Natural killer cell (primary cell): ENCODE results near the gene KCP. TPM values are rescaled to one million over a fixed set of nuclear protein-coding genes. Genes with fewer than 3 reads are reported as not detected.

Source experiments
- ATAC-seq, 3 donors: fragments of 150-1000 bp in 2 of 3; fragments of 200-7000 bp in 1 of 3; cut with Tn5 transposase; 1 replicate in 1 of 3; 2 replicates in 2 of 3; pipeline ENCODE4 v1.10.0; 2021; ENCODE audit warnings: mild to moderate bottlenecking in 2 of 3, moderate library complexity in 2 of 3
- DNase-seq, 2 donors: peaks; one replicate each; pipeline versions ENCODE4 v3.0.0 to v3.0.0-alpha.2; 2013 to 2021; ENCODE audit warnings: mixed read lengths in 1 of 2
- H3K27ac ChIP-seq: one replicate; pipeline ENCODE4 v1.5.1; 2013; ENCODE audit warnings: mild to moderate bottlenecking, low read length
- H3K27me3 ChIP-seq: one replicate; pipeline ENCODE4 v1.6.1; 2013; ENCODE audit warnings: low read length; ENCODE audit not compliant: control insufficient read depth, insufficient read depth
- H3K36me3 ChIP-seq: one replicate; pipeline ENCODE4 v1.6.1; 2013; ENCODE audit warnings: low read length; ENCODE audit not compliant: control insufficient read depth, insufficient read depth
- H3K4me1 ChIP-seq: one replicate; pipeline ENCODE4 v1.6.1; 2013; ENCODE audit warnings: low read length; ENCODE audit not compliant: control insufficient read depth, insufficient read depth
- H3K4me3 ChIP-seq: one replicate; pipeline ENCODE4 v1.5.1; 2013; ENCODE audit warnings: low read length
- H3K9me3 ChIP-seq: one replicate; pipeline ENCODE4 v1.6.1; 2013; ENCODE audit warnings: low read length; ENCODE audit not compliant: control insufficient read depth, insufficient read depth
- H3K27ac Mint-ChIP-seq, 2 donors: one replicate each; pipeline ENCODE4 v1.8.0; 2022; ENCODE audit warnings: mild to moderate bottlenecking in 2 of 2, mixed read lengths in 2 of 2, moderate library complexity in 1 of 2
- H3K27me3 Mint-ChIP-seq, 2 donors: one replicate each; pipeline ENCODE4 v1.8.0; 2022; ENCODE audit warnings: low read depth in 2 of 2, mixed read lengths in 2 of 2
- H3K36me3 Mint-ChIP-seq: one replicate; pipeline ENCODE4 v1.8.0; 2022; ENCODE audit warnings: mixed read lengths
- H3K4me1 Mint-ChIP-seq, 2 donors: one replicate each; pipeline ENCODE4 v1.8.0; 2022; ENCODE audit warnings: mixed read lengths in 2 of 2
- H3K4me3 Mint-ChIP-seq: one replicate; pipeline ENCODE4 v1.8.0; 2022; ENCODE audit warnings: mild to moderate bottlenecking, moderate library complexity, mixed read lengths
- H3K9me3 Mint-ChIP-seq, 2 donors: one replicate each; pipeline ENCODE4 v1.8.0; 2022; ENCODE audit warnings: mixed read lengths in 2 of 2
- CTCF ChIP-seq: fragments of 200-600 bp; IDR thresholded peaks from one replicate; pipeline ENCODE4 v1.8.0; 2022; ENCODE audit warnings: antibody characterized with exemption
- WGBS: methylation state at CpG from one replicate; pipeline ENCODE4 v1.1.7; 2013; ENCODE audit warnings: missing lambda C conversion rate; ENCODE audit not compliant: insufficient coverage; 5-methylcytosine and 5-hydroxymethylcytosine counted together
- intact Hi-C: fragments of 100-400 bp; cut with micrococcal nuclease; formaldehyde crosslinking; loops from one replicate; pipeline ENCODE4 v1.14.2; 2022
- total RNA-seq, 4 donors: library from RNA; stranded (reverse); fragments of 120-200 nt in 1 of 4; gene quantifications; one replicate each; pipeline versions ENCODE4 v1.2.3 to v1.2.4, GENCODE V29; 2013 to 2022

The KCP gene
- total RNA-seq, 3 donors from 2014 or later (not counting 1 experiment from before 2014, with no cell fraction given) = 0.49 to 0.95 TPM; not detected in 1

GRCh38 chr7:128868624-128869137, 41.8 kb downstream of the KCP start:
- Mint-ChIP-seq H3K36me3 (no peaks in the 10 kb centered on the region), H3K27ac (no peak overlapping the region), H3K4me3 (peak overlapping the region; percentile 52), H3K4me1 (peaks cover 5 to 22% of the 10 kb centered on the region in 2 donors), H3K27me3 (peaks cover 0 to 5% of the 10 kb centered on the region in 2 donors), H3K9me3 (no peaks in the 10 kb centered on the region)
- ATAC-seq = no peak
- H3K4me1 ChIP-seq = peaks cover 18% of the 10 kb centered on the region
- H3K27ac ChIP-seq = no peak overlapping the region
- no peak for TF ChIP-seq CTCF
- H3K27me3 ChIP-seq = peaks cover 3% of the 10 kb centered on the region
- intact Hi-C loops = no loop called here
- DNase-seq = no peak
- H3K36me3 ChIP-seq = peaks cover 7% of the 10 kb centered on the region
- no peaks in the 10 kb centered on the region for H3K9me3 ChIP-seq
- no peak overlapping the region for H3K4me3 ChIP-seq
- 60% methylated on average over 13 of the region's 13 CpGs for WGBS

- peaks cover 24% of the 10 kb centered on the region for H3K4me1 ChIP-seq
Observed at GRCh38 chr7:128867842-128868623, 42.5 kb downstream of the KCP start.

DNA sequence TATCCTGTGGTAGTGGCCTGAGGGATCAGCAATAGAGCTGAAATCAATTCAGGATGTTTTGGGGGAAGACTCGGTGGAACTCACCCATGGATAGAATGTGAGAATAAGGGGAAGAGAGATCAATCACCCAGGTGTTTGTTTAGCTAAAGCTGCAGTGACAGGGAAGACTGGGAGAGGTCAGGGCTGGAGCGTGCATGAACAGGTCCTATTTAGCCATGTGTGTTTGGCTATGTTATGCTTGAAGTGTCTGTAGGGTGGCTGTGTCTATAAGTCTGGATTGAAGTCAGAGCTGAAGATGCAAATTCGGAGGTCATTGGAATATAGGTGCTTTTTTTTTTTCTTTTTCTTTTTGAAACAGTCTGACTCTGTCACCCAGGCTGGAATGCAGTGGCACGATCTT, 43.3 kb downstream of the KCP start:
- Mint-ChIP-seq H3K9me3 (no peaks in the 10 kb centered on the region), H3K4me1 (peaks cover 13 to 37% of the 10 kb centered on the region in 2 donors), H3K4me3 (no peak overlapping the region), H3K36me3 (no peaks in the 10 kb centered on the region), H3K27ac (no peak overlapping the region), H3K27me3 (peaks cover 0 to 5% of the 10 kb centered on the region in 2 donors)
- ATAC-seq (no peak), DNase-seq (no peak)
- 93% methylated on average over 4 of the region's 4 CpGs for WGBS
- intact Hi-C loops = no loop called here
- peaks cover 27% of the 10 kb centered on the region for H3K4me1 ChIP-seq
- peaks cover 3% of the 10 kb centered on the region for H3K27me3 ChIP-seq
- H3K36me3 ChIP-seq = peaks cover 7% of the 10 kb centered on the region
- no peak for TF ChIP-seq CTCF
- no peak overlapping the region for H3K4me3 ChIP-seq
- H3K27ac ChIP-seq = no peak overlapping the region
- no peaks in the 10 kb centered on the region for H3K9me3 ChIP-seq

More at GRCh38 chr7:128867842-128868623, 42.5 kb downstream of the KCP start:
- no peaks in the 10 kb centered on the region for H3K36me3 Mint-ChIP-seq
- intact Hi-C loops = no loop called here
- DNase-seq = no peak
- peaks cover 0 to 5% of the 10 kb centered on the region in 2 donors for H3K27me3 Mint-ChIP-seq
- no peak for TF ChIP-seq CTCF
- H3K27me3 ChIP-seq = peaks cover 3% of the 10 kb centered on the region
- H3K27ac Mint-ChIP-seq = no peak overlapping the region
- 97% methylated on average over 11 of the region's 11 CpGs for WGBS
- ATAC-seq = no peak
- H3K27ac ChIP-seq = no peak overlapping the region
- H3K36me3 ChIP-seq = peaks cover 7% of the 10 kb centered on the region
- no peaks in the 10 kb centered on the region for H3K9me3 ChIP-seq
- peak overlapping the region; percentile 64 for H3K4me3 Mint-ChIP-seq
- peaks cover 5 to 29% of the 10 kb centered on the region in 2 donors for H3K4me1 Mint-ChIP-seq
- no peak overlapping the region for H3K4me3 ChIP-seq
- H3K9me3 Mint-ChIP-seq = no peaks in the 10 kb centered on the region
